HG02852 (cell line): ENCODE measurements around the gene MRPL12.
"Not testable (repeated sequence)": the region's sequence is repeated elsewhere in the genome, so short reads cannot be mapped to it uniquely, and the experiment has no call there.

Source experiments
- ATAC-seq: cut with Tn5 transposase; IDR thresholded peaks from one replicate; pipeline ENCODE4 v1.9.1; 2021; ENCODE audit warnings: mild to moderate bottlenecking, moderate library complexity; ENCODE audit not compliant: unreplicated experiment

The MRPL12 gene

DNA sequence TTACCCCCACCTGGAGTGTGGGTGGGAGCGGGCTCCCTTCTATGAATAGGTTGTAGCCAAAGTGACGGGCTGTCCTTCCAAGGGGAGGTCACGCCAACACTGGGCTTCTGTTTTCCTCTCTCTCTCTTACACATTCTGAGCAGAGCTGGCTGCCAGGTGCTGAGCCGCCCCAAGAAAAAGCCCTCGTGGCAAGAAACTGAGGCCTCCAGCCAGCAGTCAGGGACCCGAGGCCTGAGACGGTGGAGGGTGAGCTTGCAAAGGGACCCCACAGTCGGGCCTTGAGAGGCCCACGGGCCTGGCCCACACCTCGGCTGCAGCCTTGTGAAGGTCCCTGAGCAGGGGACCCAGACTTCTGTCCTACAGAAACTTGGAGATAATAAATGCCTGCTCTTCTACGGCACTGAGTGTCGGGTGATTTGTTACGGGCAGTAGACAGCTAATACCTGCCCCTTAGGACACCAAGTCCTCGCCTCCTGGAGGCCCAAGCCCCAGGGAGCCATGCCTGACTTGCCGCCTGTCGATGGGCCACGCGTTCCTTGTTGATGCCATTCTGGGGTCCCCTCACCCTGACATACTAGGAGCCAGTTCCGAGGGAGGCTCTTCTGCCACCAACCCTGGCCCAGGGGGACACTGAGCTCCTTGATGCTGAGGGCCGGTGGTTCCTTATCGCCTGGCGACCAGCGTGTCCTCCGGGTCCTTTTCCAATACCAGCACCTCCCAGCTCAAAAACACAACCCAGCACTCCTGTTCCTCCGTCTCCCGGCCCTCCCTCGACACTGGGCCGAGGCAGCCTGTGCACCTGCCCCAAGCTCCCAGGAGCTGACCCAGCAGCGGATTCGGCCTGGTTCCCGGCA lies 35.0 kb downstream of the MRPL12 start:
- no peak for ATAC-seq

DNA sequence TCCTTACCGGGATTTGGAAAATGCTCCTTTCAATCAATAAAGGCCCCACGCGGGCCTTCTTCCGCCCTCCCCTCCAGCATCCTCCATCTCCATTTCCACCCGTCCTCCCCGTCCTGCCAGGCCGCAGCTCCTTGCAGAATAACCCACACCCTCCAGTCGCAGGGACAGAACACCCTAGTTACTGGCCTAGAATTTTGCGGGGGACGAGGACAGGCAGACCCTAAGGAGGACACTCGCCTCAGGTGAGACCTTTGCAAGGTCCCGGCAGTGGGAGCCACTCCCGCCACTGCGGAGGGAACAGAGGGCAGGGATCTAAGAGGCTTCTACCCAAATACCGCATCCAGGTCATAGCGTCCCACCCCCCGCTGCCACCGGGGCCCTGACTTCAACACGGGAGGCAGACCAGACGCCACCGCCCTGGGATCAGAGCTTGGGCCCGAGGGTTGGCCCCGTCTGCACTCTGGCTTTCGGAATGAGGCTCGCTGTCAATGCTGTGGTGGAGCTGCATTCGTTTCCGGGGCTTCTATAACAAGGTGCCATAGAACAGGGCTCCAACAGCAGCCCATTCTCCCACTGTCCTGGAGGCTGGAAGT lies 35.7 kb downstream of the MRPL12 start:
- ATAC-seq: no peak

DNA sequence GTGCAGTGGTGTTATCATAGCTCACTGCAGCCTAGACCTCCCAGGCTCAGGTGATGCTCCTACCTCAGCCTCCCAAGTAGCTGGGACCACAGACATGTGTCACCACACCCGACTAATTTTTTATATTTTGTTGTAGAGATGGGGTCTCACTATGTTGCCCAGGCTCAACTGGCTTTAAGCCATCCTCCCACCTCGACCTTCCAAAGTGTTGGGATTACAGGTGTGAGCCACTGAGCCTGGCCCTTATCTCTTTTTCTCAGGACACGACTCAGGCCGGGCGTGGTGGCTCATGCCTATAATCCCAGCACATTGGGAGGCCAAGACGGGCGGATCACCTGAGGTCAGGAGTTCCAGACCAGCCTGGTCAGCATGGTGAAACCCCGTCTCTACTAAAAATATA lies 36.4 kb downstream of the MRPL12 start:
- not testable (repeated sequence) for ATAC-seq

- no peak for ATAC-seq
Measured at GRCh38 chr17:81740395-81740961, 37.3 kb downstream of the MRPL12 start.

DNA sequence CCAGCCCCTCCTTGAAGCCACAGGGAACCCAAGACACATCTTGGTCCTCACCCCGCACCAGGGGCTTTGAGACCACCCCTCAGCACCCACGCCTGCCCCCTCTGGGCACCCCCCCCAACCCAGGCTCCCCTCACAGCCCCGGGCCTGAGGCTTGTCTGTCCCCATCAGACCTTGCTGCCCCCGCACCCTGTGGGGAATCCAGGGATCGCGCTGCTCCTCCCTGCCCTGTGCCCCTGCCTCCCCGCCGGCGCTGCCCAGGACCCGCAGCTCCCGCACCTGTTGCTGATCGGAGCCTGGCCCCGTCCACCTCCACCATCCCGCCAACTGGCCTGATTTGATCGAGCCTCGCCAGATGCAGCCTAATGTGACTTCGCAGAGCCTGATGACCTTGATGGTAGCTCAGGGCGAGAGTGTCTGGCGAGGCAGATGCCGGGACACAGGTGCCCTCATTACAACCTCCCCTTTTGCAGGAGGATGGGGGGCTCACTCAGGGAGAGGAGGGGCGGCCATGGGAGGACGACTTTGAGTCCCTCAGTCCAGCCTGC lies 38.0 kb downstream of the MRPL12 start:
- ATAC-seq: no peak

DNA sequence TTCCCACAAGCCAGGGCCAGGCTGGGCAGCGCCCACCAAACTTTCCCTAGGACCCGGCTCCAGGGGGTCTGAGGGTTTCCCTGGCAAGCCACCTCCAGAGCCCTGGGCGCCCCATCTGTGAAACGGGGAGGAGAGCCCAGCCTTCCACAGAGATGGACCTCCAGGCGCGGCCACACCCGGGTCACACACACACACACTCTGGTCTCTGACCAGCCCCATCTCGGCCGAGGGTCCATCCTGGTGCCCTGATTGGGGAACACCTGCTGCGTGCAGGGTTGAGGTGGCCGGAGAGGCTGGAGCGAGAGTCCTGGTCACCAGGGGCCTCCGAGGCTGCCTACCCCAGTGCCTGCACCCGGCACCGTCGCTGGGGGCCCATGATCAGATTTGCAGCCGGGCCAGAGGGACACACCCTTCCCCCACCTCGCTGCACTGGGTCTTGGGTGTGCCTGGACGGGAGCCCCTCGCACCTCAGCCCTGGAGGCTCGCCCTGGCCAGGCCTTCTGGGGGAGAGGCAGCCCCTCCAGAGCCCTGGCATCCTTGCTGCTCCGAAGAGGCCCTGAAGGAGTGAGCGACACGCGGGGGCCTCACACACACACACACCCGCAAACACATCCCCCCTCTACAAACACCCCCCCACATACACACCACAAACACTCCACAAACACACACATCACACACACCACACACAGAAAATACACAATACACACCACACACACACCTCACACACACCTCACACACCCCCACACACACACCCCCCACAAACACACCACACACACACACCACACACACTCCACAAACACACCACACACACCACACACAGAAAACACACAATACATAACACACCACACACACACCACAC lies 38.7 kb downstream of the MRPL12 start:
- no peak for ATAC-seq
